D721Med (cell line): ENCODE results near the gene PODNL1.

Experiments used
- DNase-seq: peaks from one replicate; pipeline ENCODE4 v3.0.0; 2011; ENCODE audit warnings: low spot score; ENCODE audit not compliant: insufficient read length
- FAIRE-seq: peaks from 2 replicates; lab custom pipeline; 2011; peaks lifted over from hg19 to GRCh38; lab: Jason Lieb, UNC
- TF ChIP-seq, protein P1 (sequence below): IDR thresholded peaks from 2 replicates; pipeline ENCODE4 v1.5.1; 2012; ENCODE audit warnings: mild to moderate bottlenecking, control low read depth; ENCODE audit not compliant: insufficient read depth; ENCODE audit errors: missing control alignments

Gene PODNL1

GRCh38 chr19:13887517-13887916 lies 50.7 kb downstream of the PODNL1 start:
- TF ChIP-seq, protein P1, sequence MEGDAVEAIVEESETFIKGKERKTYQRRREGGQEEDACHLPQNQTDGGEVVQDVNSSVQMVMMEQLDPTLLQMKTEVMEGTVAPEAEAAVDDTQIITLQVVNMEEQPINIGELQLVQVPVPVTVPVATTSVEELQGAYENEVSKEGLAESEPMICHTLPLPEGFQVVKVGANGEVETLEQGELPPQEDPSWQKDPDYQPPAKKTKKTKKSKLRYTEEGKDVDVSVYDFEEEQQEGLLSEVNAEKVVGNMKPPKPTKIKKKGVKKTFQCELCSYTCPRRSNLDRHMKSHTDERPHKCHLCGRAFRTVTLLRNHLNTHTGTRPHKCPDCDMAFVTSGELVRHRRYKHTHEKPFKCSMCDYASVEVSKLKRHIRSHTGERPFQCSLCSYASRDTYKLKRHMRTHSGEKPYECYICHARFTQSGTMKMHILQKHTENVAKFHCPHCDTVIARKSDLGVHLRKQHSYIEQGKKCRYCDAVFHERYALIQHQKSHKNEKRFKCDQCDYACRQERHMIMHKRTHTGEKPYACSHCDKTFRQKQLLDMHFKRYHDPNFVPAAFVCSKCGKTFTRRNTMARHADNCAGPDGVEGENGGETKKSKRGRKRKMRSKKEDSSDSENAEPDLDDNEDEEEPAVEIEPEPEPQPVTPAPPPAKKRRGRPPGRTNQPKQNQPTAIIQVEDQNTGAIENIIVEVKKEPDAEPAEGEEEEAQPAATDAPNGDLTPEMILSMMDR: no peak
- no peak for DNase-seq
- FAIRE-seq: no peak

- no peak for FAIRE-seq
- TF ChIP-seq, protein P1: no peak
- DNase-seq: no peak
Observed at GRCh38 chr19:13887018-13887436, 51.2 kb downstream of the PODNL1 start.

GRCh38 chr19:13885826-13886365 lies 52.3 kb downstream of the PODNL1 start:
- DNase-seq: no peak
- TF ChIP-seq, protein P1: no peak

DNA sequence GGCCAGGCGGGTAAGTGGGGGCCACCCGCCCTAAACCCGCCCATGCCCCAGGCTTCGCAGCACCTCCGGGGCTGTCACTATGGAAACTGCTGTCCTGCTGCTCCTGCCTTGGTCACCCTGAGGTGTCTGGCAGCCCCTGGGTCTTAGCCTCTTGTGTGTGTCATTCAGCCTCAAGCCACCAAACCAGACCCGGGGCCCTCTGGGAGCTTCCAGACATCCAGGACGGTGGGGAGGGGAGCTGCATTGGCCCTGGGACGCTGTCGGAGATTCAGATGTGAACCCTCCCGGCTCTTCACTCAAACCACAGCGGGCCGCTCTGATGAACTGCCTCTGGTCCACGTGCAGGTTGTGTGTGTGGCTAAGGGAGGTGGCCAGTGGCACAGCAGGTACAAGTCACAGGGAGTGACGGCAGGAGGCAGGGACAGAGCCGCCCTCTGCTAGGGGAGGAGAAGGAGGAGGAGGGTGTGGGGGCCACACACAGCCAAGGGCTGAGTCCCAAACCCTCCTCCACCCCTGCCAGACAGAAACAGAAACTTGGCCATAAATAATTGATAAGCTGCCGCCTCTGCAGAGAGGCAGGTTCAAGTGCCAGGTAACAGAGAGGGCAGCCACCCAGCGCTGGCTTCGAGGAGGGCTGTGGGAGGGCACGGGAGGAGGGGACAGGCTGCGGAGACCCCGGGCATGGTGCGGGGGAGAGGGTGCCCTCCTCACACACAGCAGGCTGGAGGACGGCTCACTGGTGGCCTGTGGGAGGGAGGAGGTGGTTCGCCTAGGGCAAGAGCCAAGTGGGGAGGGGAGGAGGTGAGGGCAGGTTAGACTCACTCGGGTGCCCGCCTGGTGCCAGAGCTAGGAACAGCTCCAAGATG lies 53.3 kb downstream of the PODNL1 start:
- DNase-seq: no peak
- no peak for FAIRE-seq
- TF ChIP-seq, protein P1: no peak

More at GRCh38 chr19:13885826-13886365, 52.3 kb downstream of the PODNL1 start:
- no peak for FAIRE-seq

- no peak for FAIRE-seq
- DNase-seq: no peak
- TF ChIP-seq, protein P1: peak; percentile 1
Observed at GRCh38 chr19:13883516-13884064, 54.6 kb downstream of the PODNL1 start.

DNA sequence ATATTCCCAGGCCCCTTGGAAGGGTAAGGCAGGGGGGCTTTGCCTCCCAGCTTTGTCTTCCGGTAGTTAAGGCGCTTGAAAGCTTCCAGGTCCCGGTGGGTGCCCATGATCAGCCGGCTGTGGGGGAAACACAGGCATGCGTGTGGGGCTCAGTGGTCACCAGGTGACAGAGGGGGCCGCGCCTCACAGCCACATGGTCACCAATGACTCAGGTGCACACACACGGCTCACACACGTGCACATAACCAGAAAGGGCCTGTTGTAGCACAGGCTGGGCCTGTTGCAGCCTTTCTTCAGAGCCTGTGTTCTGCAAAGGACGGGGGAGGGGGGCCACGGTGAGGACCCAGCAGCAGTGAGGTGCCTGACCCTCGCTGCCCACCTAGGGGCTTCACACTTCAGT lies 55.4 kb downstream of the PODNL1 start:
- DNase-seq: no peak
- TF ChIP-seq, protein P1: no peak
- FAIRE-seq: no peak
